ENCODE measurements around the gene PLLP. TPM values are rescaled to one million over a fixed set of nuclear protein-coding genes. Genes with fewer than 3 reads are reported as not detected.
A peak's percentile ranks its signal among the peaks of the same experiment; 100 is the strongest.

The PLLP gene
- total RNA-seq, 2 donors from 2014 or later, result not detected

DNA sequence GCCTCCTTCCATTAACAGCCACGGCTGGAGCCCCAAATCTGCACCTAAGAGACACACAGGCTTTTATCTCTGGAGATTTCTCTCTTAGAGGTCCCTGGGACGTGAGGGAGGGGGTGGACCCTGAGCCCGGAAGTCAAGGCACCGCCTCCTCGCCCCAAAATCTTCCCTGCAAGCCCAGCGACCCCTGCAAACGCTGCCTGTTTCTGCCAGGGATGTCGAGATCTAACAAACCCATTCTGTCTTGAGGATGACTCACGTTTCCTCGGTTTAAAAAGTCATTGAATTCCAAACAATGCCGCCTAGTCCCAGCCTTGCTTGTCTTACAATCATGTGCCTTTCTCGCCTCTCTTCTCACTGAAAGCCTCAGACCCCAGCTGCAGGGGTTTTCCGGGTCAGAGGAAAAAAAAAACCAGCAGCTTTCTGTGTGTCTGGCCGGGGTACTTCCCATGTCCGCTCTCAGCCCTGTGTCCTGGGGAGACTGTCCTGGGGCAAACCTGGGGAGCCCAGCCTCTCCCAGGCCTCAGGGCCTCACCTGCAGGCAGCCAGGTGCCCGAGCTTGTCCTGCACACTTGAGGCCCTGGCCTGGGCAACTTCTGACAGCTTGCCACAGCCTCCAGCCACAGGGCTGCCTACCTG is 24.1 kb downstream of the PLLP start:
- Mint-ChIP-seq H3K4me3 (peak overlapping the region; percentile 50), H3K27ac (peak overlapping the region; percentile 69), H3K36me3 (ENCODE audit: low read depth) (no peaks in the 10 kb centered on the region), H3K27me3 (no peaks in the 10 kb centered on the region), H3K4me1 (peaks cover 6% of the 10 kb centered on the region), H3K9me3 (no peaks in the 10 kb centered on the region)
- ATAC-seq (replicated peaks), result peak; percentile 28

DNA sequence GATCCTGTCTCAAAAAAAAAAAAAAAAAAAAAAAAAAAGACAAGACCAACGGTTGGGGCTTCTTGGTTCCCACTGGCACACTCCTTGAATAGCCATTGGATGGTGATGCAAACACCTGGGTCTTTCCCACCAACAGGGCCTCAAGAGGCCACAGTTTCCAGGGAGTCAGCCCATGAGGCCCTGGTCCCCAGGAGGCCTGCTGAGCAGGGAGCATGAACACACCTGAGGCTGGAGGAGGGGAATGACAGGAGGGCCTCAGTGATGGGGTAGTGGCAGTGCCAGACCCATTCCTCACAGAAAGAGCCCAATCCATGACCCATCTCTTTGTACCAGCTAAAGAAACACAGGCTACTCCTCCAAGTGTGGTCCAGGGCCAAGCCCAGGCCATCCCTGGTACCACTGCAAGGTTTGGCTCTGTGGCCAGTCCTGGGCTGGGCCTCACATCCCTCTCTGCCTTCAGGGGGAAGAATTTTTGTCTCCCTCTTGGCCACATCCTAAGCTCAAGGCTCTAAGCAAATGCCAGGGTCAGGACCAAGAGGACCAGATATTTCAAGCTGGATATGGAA is 25.5 kb downstream of the PLLP start:
- Mint-ChIP-seq H3K4me1 (peaks cover 4% of the 10 kb centered on the region), H3K27me3 (no peaks in the 10 kb centered on the region), H3K4me3 (no peak overlapping the region), H3K27ac (no peak overlapping the region), H3K9me3 (no peaks in the 10 kb centered on the region), H3K36me3 (ENCODE audit: low read depth) (no peaks in the 10 kb centered on the region)
- no peak for ATAC-seq (replicated peaks)

DNA sequence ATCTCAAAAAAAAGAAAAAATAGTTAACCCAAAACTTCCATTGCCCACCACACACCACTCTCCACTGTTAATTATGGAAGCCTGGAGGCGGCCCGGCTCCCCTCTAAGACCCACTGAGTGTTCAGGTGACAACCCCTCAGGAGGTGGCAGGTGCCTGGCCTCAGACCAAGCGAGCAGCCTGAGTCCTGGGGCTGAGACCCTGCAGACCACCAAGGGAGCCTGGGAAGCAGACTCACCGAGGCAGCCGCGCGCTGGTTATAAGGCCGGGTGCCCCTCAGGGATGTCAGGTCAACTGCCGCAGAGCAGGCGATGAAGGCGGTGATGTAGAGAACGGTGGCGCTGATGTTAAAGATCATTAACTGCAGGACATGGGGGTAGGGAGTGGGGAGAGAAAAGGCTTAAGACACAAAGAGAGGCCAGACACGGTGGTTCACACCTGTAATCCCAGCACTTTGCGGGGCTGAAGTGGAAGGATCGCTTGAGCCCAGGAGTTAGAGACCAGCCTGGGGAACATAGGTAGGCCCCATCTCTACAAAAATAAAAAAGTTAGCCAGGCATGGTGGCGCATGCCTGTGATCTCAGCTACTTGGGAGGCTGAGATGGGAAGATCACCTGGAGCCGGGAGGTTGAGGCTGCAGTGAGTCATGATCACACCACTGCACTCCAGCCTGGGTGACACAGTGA is 26.1 kb downstream of the PLLP start:
- Mint-ChIP-seq H3K27ac (no peak overlapping the region), H3K27me3 (no peaks in the 10 kb centered on the region), H3K4me1 (peaks cover 4% of the 10 kb centered on the region), H3K36me3 (ENCODE audit: low read depth) (peaks cover 4% of the 10 kb centered on the region), H3K9me3 (no peaks in the 10 kb centered on the region), H3K4me3 (no peak overlapping the region)
- ATAC-seq (replicated peaks), result no peak

DNA sequence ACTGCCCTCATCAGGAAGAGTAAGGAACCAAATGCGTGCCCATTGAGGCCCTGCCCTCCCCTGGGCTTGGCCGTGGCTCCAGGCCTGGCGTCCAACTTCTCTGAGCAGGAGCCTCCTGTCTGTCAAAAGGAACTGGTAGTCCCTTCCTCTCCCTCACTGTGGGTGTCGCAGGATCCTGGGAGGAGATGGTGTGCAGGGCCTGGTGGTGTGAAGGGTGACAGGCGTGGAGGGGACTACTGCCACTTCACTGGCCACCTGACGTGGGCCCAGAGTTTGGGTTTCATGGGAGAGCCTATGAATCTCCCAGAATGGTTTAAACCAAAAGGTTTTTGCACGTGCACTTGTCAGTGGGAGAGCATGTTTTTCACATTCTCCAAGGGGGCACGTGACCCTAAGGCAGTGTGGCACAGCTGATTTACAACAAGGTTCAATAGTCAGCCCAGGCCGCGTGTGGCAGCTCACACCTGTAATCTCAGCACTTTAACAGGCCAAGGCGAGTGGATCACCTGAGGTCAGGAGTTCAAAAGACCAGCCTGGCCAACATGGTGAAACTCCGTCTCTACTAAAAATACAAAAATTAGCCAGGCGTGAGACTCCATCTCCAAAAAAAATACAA is 26.9 kb downstream of the PLLP start:
- H3K27ac Mint-ChIP-seq, result no peak overlapping the region
- H3K4me3 Mint-ChIP-seq, result no peak overlapping the region
- peaks cover 12% of the 10 kb centered on the region for H3K36me3 Mint-ChIP-seq (ENCODE audit: low read depth)
- peaks cover 4% of the 10 kb centered on the region for H3K4me1 Mint-ChIP-seq
- H3K27me3 Mint-ChIP-seq, result no peaks in the 10 kb centered on the region
- ATAC-seq (replicated peaks), result no peak
- no peaks in the 10 kb centered on the region for H3K9me3 Mint-ChIP-seq

DNA sequence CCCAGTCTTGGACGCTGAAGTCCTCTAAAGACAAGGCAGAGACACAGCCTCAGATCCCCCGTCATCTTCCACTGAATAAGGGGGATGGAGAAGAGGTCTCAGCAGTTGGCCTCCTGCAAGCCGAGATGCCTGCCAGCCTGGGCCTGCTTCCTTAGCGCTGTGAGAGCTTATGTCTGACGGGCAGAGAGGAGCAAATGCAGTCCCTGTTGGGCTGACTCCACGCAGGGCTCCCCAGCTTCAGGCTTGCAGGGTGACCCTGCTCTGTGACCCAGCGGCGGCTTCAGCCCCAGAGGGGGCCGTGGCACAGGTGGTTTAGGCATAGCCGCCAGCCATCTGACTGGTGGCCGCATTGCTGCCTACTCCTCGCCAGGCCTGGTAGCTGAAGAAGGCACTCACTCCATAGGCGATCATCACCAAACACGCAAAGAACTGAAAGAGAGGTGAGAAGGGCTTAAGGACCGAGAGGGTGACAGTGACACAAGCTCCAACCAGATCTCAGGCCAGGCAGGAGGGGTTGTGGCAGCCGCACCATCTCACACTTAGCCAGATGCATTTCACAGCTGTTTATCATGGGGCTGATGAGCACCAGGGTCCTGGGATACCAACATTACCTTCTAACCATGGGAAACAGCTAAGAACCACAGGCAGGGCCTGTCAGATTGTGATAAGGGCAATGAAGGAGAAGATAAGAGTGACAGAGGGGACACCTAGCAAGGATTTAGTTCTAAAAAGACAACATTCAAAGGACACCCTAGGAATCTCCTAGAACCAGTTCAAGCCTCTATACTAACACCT is 27.7 kb downstream of the PLLP start:
- peaks cover 20% of the 10 kb centered on the region for H3K36me3 Mint-ChIP-seq (ENCODE audit: low read depth)
- H3K4me1 Mint-ChIP-seq, result peaks cover 4% of the 10 kb centered on the region
- H3K27ac Mint-ChIP-seq, result no peak overlapping the region
- H3K9me3 Mint-ChIP-seq, result no peaks in the 10 kb centered on the region
- no peaks in the 10 kb centered on the region for H3K27me3 Mint-ChIP-seq
- no peak for ATAC-seq (replicated peaks)
- H3K4me3 Mint-ChIP-seq, result no peak overlapping the region

DNA sequence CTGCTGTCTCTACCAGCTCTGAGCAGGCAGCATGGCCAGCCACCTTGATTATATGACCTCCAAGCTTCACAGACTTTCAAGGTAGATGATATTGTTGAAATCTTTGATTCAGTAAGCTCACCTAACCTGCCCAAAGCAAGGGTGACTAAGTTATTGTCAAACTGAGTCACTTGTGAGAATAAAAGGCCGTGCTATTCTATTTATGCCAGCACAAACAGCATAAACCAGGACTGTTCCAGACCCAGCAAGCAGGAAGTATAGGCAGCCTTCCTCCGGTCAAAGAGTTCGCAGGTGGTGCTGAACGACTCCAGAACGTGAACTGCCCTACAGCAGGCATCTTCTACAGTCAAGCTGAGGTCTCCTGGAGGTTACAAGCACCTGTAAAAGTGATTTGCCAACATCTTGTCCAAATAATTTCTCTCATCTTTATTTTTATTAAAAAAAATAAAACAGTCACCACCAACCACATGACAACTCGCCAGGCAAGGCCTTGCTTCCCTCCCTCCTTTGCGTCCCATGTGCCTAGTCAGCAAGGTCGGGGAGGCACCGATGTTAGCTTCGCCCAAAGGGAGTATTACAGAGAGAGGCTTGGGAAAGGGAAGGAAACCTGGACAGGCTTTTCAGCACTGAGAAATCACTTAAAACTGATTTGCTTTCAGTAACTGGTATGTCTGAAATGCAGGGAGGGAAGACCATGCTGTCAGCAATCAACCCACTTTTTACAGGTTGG is 28.6 kb downstream of the PLLP start:
- no peaks in the 10 kb centered on the region for H3K27me3 Mint-ChIP-seq
- H3K4me3 Mint-ChIP-seq, result no peak overlapping the region
- peaks cover 29% of the 10 kb centered on the region for H3K36me3 Mint-ChIP-seq (ENCODE audit: low read depth)
- no peak overlapping the region for H3K27ac Mint-ChIP-seq
- no peak for ATAC-seq (replicated peaks)
- peaks cover 4% of the 10 kb centered on the region for H3K4me1 Mint-ChIP-seq
- no peaks in the 10 kb centered on the region for H3K9me3 Mint-ChIP-seq

DNA sequence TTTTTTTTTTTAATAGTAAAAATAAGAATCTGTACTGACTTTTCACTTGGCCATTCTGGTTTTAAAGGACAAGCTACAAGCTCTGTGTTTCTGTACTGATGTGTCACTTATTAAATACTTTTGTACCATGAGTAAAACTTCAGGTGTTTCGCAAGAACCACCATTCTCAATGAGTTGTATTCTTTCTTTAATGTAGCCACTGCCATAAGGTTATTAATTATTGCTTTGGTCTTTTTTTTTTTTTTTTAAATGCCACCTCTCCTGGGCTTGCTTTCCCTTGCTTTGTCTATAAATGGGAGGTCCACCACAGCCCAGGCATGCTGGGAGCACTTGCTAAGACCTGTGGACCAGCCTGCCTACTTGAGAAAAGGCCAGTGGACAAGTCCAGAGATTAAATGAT is 31.0 kb downstream of the PLLP start:
- Mint-ChIP-seq H3K4me3 (no peak overlapping the region), H3K36me3 (ENCODE audit: low read depth) (peaks cover 53% of the 10 kb centered on the region), H3K4me1 (no peaks in the 10 kb centered on the region), H3K9me3 (no peaks in the 10 kb centered on the region), H3K27ac (no peak overlapping the region), H3K27me3 (no peaks in the 10 kb centered on the region)
- ATAC-seq (replicated peaks), result no peak

DNA sequence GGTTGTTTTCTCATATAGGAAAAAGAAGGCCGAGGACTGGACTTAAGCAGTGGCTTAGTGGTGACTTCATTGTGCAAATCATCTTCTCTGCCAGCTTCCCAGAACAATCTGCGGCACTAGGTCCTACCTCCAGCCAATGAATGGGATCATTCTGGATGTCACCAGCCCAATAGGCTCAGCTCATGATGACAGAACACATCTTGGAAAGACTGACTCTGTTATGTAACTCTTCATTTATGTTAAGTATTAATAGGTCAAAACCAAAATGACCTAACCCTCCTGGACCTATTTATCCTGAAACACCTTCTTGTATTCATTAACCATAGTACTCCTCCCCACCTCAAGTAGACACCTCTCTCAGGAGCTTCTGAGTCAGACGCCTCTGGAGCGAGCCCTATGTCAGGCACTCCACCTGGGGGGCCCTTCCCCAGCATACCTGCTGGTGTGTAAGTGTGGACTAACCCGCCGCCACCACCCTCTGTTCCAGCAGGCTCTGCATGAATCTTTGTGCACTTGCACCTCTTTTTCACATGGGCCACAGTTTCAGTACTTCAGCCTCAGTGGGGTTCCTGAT is 32.2 kb downstream of the PLLP start:
- peaks cover 65% of the 10 kb centered on the region for H3K36me3 Mint-ChIP-seq (ENCODE audit: low read depth)
- no peaks in the 10 kb centered on the region for H3K4me1 Mint-ChIP-seq
- no peak overlapping the region for H3K4me3 Mint-ChIP-seq
- H3K27me3 Mint-ChIP-seq, result no peaks in the 10 kb centered on the region
- no peak overlapping the region for H3K27ac Mint-ChIP-seq
- no peak for ATAC-seq (replicated peaks)
- no peaks in the 10 kb centered on the region for H3K9me3 Mint-ChIP-seq

DNA sequence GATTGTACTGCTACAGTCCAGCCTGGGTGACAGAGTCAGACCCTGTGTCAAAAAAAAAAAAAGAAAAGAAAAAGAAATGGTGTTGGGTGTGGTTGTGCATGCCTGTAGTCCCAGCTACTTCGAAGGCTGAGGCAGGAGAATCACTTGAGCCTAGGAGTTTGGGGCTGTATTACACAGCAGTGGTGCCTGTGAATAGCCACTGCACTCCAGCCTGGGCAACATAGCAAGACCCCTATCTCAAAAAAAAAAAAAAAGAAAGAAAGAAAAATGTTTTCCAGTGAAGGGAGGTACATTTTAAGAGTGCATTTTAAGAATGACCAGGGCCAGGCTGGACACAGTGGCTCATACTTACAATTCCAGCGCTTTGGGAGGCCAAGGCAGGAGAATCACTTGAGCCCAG is 33.1 kb downstream of the PLLP start:
- no peaks in the 10 kb centered on the region for H3K27me3 Mint-ChIP-seq
- no peak overlapping the region for H3K27ac Mint-ChIP-seq
- H3K9me3 Mint-ChIP-seq, result no peaks in the 10 kb centered on the region
- H3K4me3 Mint-ChIP-seq, result no peak overlapping the region
- H3K4me1 Mint-ChIP-seq, result no peaks in the 10 kb centered on the region
- no peak for ATAC-seq (replicated peaks)
- peaks cover 66% of the 10 kb centered on the region for H3K36me3 Mint-ChIP-seq (ENCODE audit: low read depth)

DNA sequence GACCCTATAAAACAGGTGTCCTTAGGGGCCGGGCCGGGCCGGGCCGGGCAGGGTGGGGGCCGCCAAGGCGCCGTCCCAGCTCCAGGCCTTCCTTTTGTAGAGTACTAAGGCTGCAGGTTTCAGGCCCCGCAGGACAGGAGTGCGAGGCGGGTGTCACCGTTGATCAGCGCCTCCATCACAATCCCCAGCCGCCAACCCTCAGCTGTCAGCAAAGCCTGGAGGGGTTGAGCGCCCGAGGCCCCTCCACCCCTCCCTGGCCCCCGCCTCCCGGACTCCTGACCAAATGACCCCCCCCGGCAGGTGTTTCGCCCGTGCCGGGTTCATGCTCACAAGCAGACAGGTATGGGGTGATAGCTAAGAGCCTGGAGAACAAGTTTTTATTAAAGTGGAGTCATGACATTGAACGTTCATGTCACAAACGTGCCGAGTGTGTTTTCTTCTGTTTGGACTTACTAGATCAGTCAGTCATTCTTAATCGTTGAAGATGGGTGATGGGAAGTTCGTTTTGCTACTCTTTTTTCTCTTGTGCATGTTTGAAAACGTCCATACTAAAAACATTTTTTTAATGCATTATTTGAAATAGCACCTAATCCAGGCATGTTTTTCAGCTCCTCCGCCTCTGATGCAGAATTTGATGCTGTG is 38.9 kb downstream of the PLLP start:
- Mint-ChIP-seq H3K9me3 (no peaks in the 10 kb centered on the region), H3K27ac (peak overlapping the region; percentile 91), H3K27me3 (no peaks in the 10 kb centered on the region), H3K4me3 (peak overlapping the region; percentile 97), H3K4me1 (peaks cover 16% of the 10 kb centered on the region), H3K36me3 (ENCODE audit: low read depth) (peaks cover 43% of the 10 kb centered on the region)
- peak; percentile 28 for ATAC-seq (replicated peaks)

DNA sequence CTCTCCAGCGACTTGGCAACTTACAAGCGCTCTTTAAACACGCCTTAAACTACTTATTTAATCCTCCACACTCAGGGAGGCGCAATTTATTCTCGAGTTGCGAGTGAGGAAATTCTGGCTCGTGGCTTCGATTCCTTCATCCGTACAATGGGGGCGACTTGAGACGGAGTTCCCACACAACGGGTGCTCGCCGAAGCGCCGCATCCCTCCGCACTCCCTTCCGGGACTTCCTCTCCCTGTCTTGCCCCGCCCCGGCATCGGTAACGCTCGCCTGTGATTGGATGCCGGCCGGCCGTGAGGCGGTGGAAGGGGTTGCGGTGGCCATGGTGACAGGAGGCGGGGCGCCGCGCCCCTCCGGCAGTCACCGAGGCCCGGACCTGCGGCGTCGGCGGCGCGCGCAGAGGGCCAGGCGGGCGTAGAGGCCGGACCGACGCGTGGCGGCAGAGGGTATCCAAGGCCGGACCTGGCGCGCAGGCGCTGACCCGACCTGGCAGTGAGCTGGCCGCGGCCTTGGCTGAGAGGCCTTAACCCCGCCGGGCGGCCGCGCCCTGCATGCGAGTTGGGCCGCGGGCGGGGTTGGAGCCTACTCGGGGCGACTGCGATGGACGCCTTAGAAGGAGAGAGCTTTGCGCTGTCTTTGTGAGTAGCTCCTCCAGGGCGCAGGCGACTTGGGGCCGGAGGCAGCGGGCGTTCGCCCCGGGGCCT is 39.6 kb downstream of the PLLP start, which contains the start of gene ARL2BP:
Gene ARL2BP, plus strand, starts transcription at position 493 of the 705 bp plus-strand sequence. Its CDS starts 109 bp downstream, at position 602.
- Mint-ChIP-seq H3K27ac (peak within 1 kb of the TSS; percentile 94), H3K9me3 (no peaks in the 10 kb centered on the region), H3K27me3 (no peaks in the 10 kb centered on the region), H3K4me3 (peak within 1 kb of the TSS; percentile 97), H3K4me1 (peaks cover 16% of the 10 kb centered on the region), H3K36me3 (ENCODE audit: low read depth) (peaks cover 43% of the 10 kb centered on the region)
- ATAC-seq (replicated peaks), result peak; percentile 98

DNA sequence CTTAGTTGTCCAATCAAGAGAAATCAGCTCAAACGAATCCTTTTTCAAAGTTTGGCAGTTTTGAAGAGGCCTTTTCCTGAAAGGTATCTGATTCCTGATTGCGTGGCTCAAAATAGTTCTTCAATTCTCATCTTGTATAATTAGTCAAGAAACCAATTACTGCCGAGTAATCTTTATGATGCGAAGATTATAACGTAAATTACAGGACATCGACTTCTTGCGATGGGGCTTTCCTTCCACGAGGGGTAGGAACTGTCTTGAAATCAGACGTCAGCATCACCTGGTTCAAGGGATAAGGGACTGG is 40.1 kb downstream of the PLLP start:
- peak overlapping the region; percentile 97 for H3K4me3 Mint-ChIP-seq
- H3K27ac Mint-ChIP-seq, result peak overlapping the region; percentile 94
- peak; percentile 49 for ATAC-seq (replicated peaks)
- no peaks in the 10 kb centered on the region for H3K27me3 Mint-ChIP-seq
- H3K36me3 Mint-ChIP-seq (ENCODE audit: low read depth), result peaks cover 43% of the 10 kb centered on the region
- peaks cover 16% of the 10 kb centered on the region for H3K4me1 Mint-ChIP-seq
- H3K9me3 Mint-ChIP-seq, result no peaks in the 10 kb centered on the region

DNA sequence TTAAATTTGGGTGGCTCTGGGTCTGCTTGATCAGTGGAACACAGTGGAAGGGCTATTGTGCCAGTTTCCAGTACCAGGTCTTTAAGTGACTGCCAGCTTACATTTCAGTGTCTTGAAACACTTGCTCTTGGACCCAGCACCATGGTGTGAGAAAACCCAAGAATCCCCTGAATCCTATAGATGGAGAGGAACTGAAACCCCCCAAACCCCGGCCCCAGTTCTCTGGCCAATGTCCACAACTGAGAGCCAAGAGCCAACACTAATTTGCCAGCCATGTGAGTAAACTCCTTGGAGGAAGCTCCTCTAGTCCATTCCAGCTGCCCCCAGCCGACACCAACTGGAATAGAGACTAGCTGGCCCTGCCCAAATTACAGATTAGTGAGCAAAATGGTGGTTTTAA is 41.8 kb downstream of the PLLP start:
- peaks cover 42% of the 10 kb centered on the region for H3K36me3 Mint-ChIP-seq (ENCODE audit: low read depth)
- no peaks in the 10 kb centered on the region for H3K27me3 Mint-ChIP-seq
- peak overlapping the region; percentile 31 for H3K27ac Mint-ChIP-seq
- H3K4me1 Mint-ChIP-seq, result peaks cover 16% of the 10 kb centered on the region
- H3K4me3 Mint-ChIP-seq, result no peak overlapping the region
- ATAC-seq (replicated peaks), result no peak
- no peaks in the 10 kb centered on the region for H3K9me3 Mint-ChIP-seq

Measured in activated T-helper 17 cell treated with anti-CD3 and anti-CD28 coated beads, Interleukin-2, amount 50 U/mL, for 72 hours (primary cell).